Erythroblast (primary cell): ENCODE results near the gene LHFPL3.

Experiments
- GATA1 ChIP-seq: IDR thresholded peaks from 2 replicates; pipeline ENCODE4 v1.6.1; 2011; ENCODE audit warnings: low read depth, mild to moderate bottlenecking, control low read depth, low read length, moderate library complexity
- POLR2A ChIP-seq: IDR thresholded peaks from 2 replicates; pipeline ENCODE4 v1.6.1; 2011; ENCODE audit warnings: mild to moderate bottlenecking, low read length

GRCh38 chr7:104548861-104549260 lies 220.5 kb downstream of the LHFPL3 start:
- TF ChIP-seq POLR2A (no peak), GATA1 (no peak)
